HEK293 (cell line): ENCODE data around the gene XPO1.
A peak's percentile ranks its signal among the peaks of the same experiment; 100 is the strongest.

Experiments used
- CTCF ChIA-PET: fragments of 350-600 bp; formaldehyde crosslinking; extraction: SDS; loops from one replicate; lab custom pipeline; 2021; ENCODE audit warnings: antibody characterized with exemption; lab: Yijun Ruan, JAX
- POLR2A ChIA-PET: fragments of 300-600 bp; formaldehyde crosslinking; extraction: SDS; loops from one replicate; lab custom pipeline; 2020; ENCODE audit warnings: antibody characterized with exemption, inconsistent platforms; lab: Yijun Ruan, JAX
- H3K27ac ChIP-seq: fragments of 200-500 bp; sonication (Bioruptor generic); 2 replicates; pipeline ENCODE4 v1.5.1; 2014; ENCODE audit warnings: low read depth, low read length, control low read depth, inconsistent platforms; ENCODE audit errors: extremely low read depth
- H3K36me3 ChIP-seq, 2 experiments: fragments of 200-500 bp in 1 of 2; sonication (Bioruptor generic) in 1 of 2; 1 replicate in 1 of 2; 2 replicates in 1 of 2; pipeline ENCODE4 v1.5.1; 2014 to 2017; ENCODE audit warnings: inconsistent platforms in 2 of 2, low read length in 2 of 2; ENCODE audit not compliant: control insufficient read depth in 2 of 2, insufficient read depth in 1 of 2
- H3K4me1 ChIP-seq: fragments of 200-500 bp; sonication (Bioruptor generic); 2 replicates; pipeline ENCODE4 v1.5.1; 2014; ENCODE audit warnings: mild to moderate bottlenecking, low read length, inconsistent platforms; ENCODE audit not compliant: control insufficient read depth, insufficient read depth
- H3K4me3 ChIP-seq: 2 replicates; pipeline ENCODE4 v1.5.1; 2011; ENCODE audit warnings: low read depth, mild to moderate bottlenecking, control low read depth, low read length, moderate library complexity
- H3K9me3 ChIP-seq: fragments of 200-500 bp; sonication (Bioruptor generic); 2 replicates; pipeline ENCODE4 v1.5.1; 2014; ENCODE audit warnings: low read depth, low read length, inconsistent platforms; ENCODE audit not compliant: control insufficient read depth, insufficient read depth
- ELK4 ChIP-seq: IDR thresholded peaks from 2 replicates; pipeline ENCODE4 v1.6.1; 2011; ENCODE audit warnings: mild to moderate bottlenecking, low read depth, low read length, borderline replicate concordance
- GLIS2 ChIP-seq: fragments of 450-650 bp; formaldehyde crosslinking; IDR thresholded peaks from 2 replicates; pipeline ENCODE4 v1.5.1; 2016; ENCODE audit warnings: missing biosample characterization, missing genetic modification characterization
- KLF9 ChIP-seq: fragments of 450-650 bp; formaldehyde crosslinking; IDR thresholded peaks from 2 replicates; pipeline ENCODE4 v1.5.1; 2016; ENCODE audit warnings: missing biosample characterization, missing genetic modification characterization, low read depth
- MYNN ChIP-seq: fragments of 450-650 bp; formaldehyde crosslinking; IDR thresholded peaks from 2 replicates; pipeline ENCODE4 v1.5.1; 2016; ENCODE audit warnings: missing biosample characterization, missing genetic modification characterization, borderline replicate concordance
- PATZ1 ChIP-seq: fragments of 450-650 bp; formaldehyde crosslinking; IDR thresholded peaks from 2 replicates; pipeline ENCODE4 v1.5.1; 2016; ENCODE audit warnings: missing biosample characterization, missing genetic modification characterization
- PRDM6 ChIP-seq: fragments of 450-650 bp; formaldehyde crosslinking; IDR thresholded peaks from 2 replicates; pipeline ENCODE4 v1.5.1; 2017; ENCODE audit warnings: missing biosample characterization, missing genetic modification characterization
- ZBTB10 ChIP-seq: fragments of 450-650 bp; formaldehyde crosslinking; IDR thresholded peaks from 2 replicates; pipeline ENCODE4 v1.5.1; 2016; ENCODE audit warnings: missing biosample characterization, missing genetic modification characterization
- ZBTB17 ChIP-seq: fragments of 450-650 bp; formaldehyde crosslinking; IDR thresholded peaks from 2 replicates; pipeline ENCODE4 v1.5.1; 2016; ENCODE audit warnings: missing biosample characterization, missing genetic modification characterization
- ZBTB8A ChIP-seq: fragments of 450-650 bp; formaldehyde crosslinking; IDR thresholded peaks from 2 replicates; pipeline ENCODE4 v1.5.1; 2016; ENCODE audit warnings: missing biosample characterization, missing genetic modification characterization
- ZNF155 ChIP-seq: fragments of 450-650 bp; formaldehyde crosslinking; IDR thresholded peaks from 2 replicates; pipeline ENCODE4 v1.5.1; 2016; ENCODE audit warnings: missing biosample characterization, missing genetic modification characterization
- ZNF184 ChIP-seq: fragments of 450-650 bp; IDR thresholded peaks from 2 replicates; pipeline ENCODE4 v1.5.1; 2018; ENCODE audit warnings: missing biosample characterization, mild to moderate bottlenecking, missing genetic modification characterization
- ZNF221 ChIP-seq: fragments of 450-650 bp; formaldehyde crosslinking; IDR thresholded peaks from 2 replicates; pipeline ENCODE4 v1.5.1; 2017; ENCODE audit warnings: missing biosample characterization, missing genetic modification characterization, borderline replicate concordance
- ZNF335 ChIP-seq: fragments of 450-650 bp; formaldehyde crosslinking; conservative IDR thresholded peaks from 2 replicates; pipeline ENCODE4 v1.5.1; 2016; ENCODE audit warnings: missing biosample characterization, missing genetic modification characterization
- ZNF426 ChIP-seq: fragments of 450-650 bp; formaldehyde crosslinking; IDR thresholded peaks from 2 replicates; pipeline ENCODE4 v1.5.1; 2017; ENCODE audit warnings: missing biosample characterization, missing genetic modification characterization, mild to moderate bottlenecking, inconsistent platforms, moderate library complexity
- ZNF501 ChIP-seq: fragments of 450-650 bp; formaldehyde crosslinking; IDR thresholded peaks from 2 replicates; pipeline ENCODE4 v1.5.1; 2016; ENCODE audit warnings: missing biosample characterization, missing genetic modification characterization
- ZNF623 ChIP-seq: fragments of 450-650 bp; formaldehyde crosslinking; IDR thresholded peaks from 2 replicates; pipeline ENCODE4 v1.5.1; 2016; ENCODE audit warnings: missing biosample characterization, missing genetic modification characterization
- ZNF654 ChIP-seq: fragments of 450-650 bp; formaldehyde crosslinking; IDR thresholded peaks from 2 replicates; pipeline ENCODE4 v1.5.1; 2016; ENCODE audit warnings: low read depth, missing biosample characterization, missing genetic modification characterization
- TF ChIP-seq, protein P1 (sequence below): fragments of 450-650 bp; formaldehyde crosslinking; IDR thresholded peaks from 2 replicates; pipeline ENCODE4 v1.5.1; 2016; ENCODE audit warnings: missing biosample characterization, missing genetic modification characterization

The XPO1 gene

GRCh38 chr2:61470965-61471904 lies 66.9 kb downstream of the XPO1 start, which contains the start of gene USP34 (continued):
- TF ChIP-seq ZNF501 (peak; percentile 79; the same call in 1 of the 2 replicates), ZBTB10 (tag by site-specific recombination) (peak; percentile 68)

DNA sequence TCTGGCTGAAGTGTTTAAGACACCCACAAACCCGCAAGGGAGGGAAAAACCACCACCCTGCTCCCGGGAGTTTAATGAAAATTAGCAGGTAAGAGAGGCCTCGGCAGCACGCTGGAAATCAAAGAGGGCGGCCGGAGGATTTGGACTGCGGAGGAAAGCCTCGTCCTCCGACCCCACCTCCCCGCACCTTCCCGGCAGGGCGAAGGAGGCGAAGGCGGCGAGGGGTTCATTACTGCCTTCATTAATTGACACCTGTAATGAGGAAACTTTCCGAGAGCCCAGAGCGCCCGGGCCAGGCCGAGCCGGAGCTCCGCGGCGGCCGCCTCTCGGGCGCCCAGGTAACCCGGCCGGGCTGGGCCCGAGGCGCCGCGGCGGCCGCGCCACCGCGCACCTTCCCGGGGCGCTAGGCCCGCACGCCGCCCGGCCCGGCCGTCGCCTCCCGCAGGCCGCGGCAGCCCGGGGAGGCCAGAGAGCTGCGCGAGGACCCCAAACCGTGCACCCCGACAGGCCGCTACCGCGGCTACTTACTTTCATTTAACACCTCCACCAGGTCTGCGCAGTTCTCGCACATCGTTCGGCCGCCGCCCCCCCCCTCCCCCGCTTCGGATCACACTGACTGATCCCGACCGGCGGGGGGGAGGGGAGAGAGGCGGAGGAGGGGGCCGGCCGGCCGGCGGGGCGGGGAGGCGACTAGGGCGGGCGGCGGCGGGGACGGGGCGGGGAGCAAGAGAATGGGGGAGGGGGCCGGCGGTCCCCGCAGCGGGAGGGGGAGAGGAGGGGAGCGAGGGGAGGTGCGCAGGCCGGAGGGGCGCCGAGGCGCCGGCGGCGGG lies 67.8 kb downstream of the XPO1 start:
- Histone ChIP-seq H3K36me3 (peaks cover 4 to 14% of the 10 kb centered on the region in 2 experiments; a peak in 2 of 3 replicates), H3K4me1 (no peaks in the 10 kb centered on the region; the same call in 1 of the 2 replicates), H3K4me3 (peak overlapping the region; percentile 71), H3K27ac (peak overlapping the region; percentile 98), H3K9me3 (no peaks in the 10 kb centered on the region)
- CTCF ChIA-PET, result no interaction called here
- POLR2A ChIA-PET, result interaction anchor here (0.7 to 1.2 kb wide), 3 partner anchors 10 to 67 kb away, joined by 3 to 4 read pairs (median 4); no protein-coding TSS in a partner anchor
- TF ChIP-seq ZNF426 (tag by site-specific recombination) (no peak), ZNF221 (tag by site-specific recombination) (no peak), ZBTB17 (0 out of 2 replicates have a peak, but pooled peaks have one; percentile 4), ZNF335 (tag by site-specific recombination) (peak; percentile 29; the same call in 1 of the 2 replicates), ZNF155 (no peak), ZBTB8A (tag by site-specific recombination) (0 out of 2 replicates have a peak, but pooled peaks have one; percentile 5), MYNN (tag by site-specific recombination) (no peak), PRDM6 (tag by site-specific recombination) (no peak), ZNF654 (tag by site-specific recombination) (no peak), ZBTB10 (tag by site-specific recombination) (no peak), ZNF184 (tag by site-specific recombination) (no peak), ZNF623 (tag by site-specific recombination) (no peak), ELK4 (no peak), KLF9 (tag by site-specific recombination) (no peak), GLIS2 (tag by site-specific recombination) (peak; percentile 3; the same call in 1 of the 2 replicates), PATZ1 (tag by site-specific recombination) (no peak)
- TF ChIP-seq, protein P1, sequence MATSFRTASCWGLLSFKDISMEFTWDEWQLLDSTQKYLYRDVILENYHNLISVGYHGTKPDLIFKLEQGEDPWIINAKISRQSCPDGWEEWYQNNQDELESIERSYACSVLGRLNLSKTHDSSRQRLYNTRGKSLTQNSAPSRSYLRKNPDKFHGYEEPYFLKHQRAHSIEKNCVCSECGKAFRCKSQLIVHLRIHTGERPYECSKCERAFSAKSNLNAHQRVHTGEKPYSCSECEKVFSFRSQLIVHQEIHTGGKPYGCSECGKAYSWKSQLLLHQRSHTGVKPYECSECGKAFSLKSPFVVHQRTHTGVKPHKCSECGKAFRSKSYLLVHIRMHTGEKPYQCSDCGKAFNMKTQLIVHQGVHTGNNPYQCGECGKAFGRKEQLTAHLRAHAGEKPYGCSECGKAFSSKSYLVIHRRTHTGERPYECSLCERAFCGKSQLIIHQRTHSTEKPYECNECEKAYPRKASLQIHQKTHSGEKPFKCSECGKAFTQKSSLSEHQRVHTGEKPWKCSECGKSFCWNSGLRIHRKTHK (tag by site-specific recombination), result no peak
